PFSK-1 (cell line): Measurements from ENCODE around the gene DCLRE1B.

ENCODE experiments used
- FOXP2 ChIP-seq: optimal IDR thresholded peaks from 2 replicates; pipeline ENCODE3; 2011; ENCODE audit warnings: borderline replicate concordance, control low read depth, inconsistent platforms; ENCODE audit not compliant: insufficient read depth; ENCODE audit errors: extremely low read length, extremely low read depth
- POLR2AphosphoS5 ChIP-seq: IDR thresholded peaks from 2 replicates; pipeline ENCODE4 v1.6.1; 2012; ENCODE audit warnings: low read depth, mild to moderate bottlenecking, control low read depth, low read length, moderate library complexity
- SIN3A ChIP-seq: IDR thresholded peaks from 2 replicates; pipeline ENCODE4 v1.6.1; 2012; ENCODE audit warnings: mild to moderate bottlenecking, low read length, moderate library complexity, borderline replicate concordance; ENCODE audit not compliant: insufficient read depth
- TAF1 ChIP-seq: IDR thresholded peaks from 2 replicates; pipeline ENCODE4 v1.6.1; 2012; ENCODE audit warnings: low read length, control low read depth, borderline replicate concordance; ENCODE audit not compliant: insufficient read depth
- TF ChIP-seq, protein P1 (sequence below), 2 experiments: IDR thresholded peaks; 2 replicates each; pipeline versions ENCODE4 v1.6.1 to v1.8.0; 2011 to 2012; ENCODE audit warnings: low read depth in 2 of 2, low read length in 2 of 2, control low read depth in 1 of 2, inconsistent platforms in 1 of 2, mild to moderate bottlenecking in 1 of 2, moderate library complexity in 1 of 2; ENCODE audit not compliant: insufficient read depth in 1 of 2

The DCLRE1B gene

DNA sequence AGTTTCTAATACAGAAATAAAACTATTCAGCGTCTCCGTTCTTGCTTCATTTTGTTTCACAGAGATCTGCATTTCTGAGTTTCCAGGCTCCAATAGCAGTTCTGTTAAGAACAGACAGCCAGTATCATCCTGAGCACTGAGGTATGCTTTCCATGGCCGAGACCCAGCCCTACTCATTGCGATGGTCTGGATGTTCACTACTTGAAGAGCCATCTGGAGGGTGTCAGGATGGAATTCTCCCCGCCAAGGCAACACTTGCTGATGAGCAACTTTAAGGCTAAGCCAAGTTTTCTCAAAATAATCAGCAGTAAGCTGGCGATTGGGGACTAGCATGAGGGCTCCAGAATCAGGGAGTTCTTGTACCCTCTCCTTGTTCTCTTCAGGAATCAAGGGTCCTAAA lies 10.0 kb upstream of the DCLRE1B start:
- TF ChIP-seq FOXP2 (no peak), POLR2AphosphoS5 (no peak), SIN3A (no peak), TAF1 (no peak)
- TF ChIP-seq, protein P1, sequence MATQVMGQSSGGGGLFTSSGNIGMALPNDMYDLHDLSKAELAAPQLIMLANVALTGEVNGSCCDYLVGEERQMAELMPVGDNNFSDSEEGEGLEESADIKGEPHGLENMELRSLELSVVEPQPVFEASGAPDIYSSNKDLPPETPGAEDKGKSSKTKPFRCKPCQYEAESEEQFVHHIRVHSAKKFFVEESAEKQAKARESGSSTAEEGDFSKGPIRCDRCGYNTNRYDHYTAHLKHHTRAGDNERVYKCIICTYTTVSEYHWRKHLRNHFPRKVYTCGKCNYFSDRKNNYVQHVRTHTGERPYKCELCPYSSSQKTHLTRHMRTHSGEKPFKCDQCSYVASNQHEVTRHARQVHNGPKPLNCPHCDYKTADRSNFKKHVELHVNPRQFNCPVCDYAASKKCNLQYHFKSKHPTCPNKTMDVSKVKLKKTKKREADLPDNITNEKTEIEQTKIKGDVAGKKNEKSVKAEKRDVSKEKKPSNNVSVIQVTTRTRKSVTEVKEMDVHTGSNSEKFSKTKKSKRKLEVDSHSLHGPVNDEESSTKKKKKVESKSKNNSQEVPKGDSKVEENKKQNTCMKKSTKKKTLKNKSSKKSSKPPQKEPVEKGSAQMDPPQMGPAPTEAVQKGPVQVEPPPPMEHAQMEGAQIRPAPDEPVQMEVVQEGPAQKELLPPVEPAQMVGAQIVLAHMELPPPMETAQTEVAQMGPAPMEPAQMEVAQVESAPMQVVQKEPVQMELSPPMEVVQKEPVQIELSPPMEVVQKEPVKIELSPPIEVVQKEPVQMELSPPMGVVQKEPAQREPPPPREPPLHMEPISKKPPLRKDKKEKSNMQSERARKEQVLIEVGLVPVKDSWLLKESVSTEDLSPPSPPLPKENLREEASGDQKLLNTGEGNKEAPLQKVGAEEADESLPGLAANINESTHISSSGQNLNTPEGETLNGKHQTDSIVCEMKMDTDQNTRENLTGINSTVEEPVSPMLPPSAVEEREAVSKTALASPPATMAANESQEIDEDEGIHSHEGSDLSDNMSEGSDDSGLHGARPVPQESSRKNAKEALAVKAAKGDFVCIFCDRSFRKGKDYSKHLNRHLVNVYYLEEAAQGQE (IDR thresholded peaks at IDR 0.05; ENCODE audit: insufficient read depth in 1 of 2, low read depth in 2 of 2, low read length in 2 of 2) = no peak

DNA sequence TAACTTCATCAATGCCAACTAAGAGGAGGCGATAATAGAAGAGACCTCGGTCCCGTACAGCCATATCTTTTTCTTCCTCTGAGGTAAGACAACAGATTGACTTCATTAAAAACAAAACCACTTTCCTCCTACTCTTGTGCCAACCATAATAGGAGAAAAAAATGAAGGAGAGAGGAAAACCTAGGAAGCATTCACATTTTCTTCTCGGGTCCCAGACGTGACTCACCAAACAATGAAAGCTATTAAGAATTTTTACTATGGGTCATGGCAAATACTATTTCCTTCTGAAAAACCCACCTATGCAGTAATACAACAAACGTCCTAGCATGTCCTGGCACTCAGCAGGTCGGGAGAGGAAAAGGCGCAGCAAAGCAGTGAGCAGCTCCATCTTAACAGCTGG lies 9.2 kb upstream of the DCLRE1B start:
- TF ChIP-seq POLR2AphosphoS5 (no peak), FOXP2 (no peak), SIN3A (no peak), TAF1 (no peak)
- TF ChIP-seq, protein P1 (IDR thresholded peaks at IDR 0.05; ENCODE audit: insufficient read depth in 1 of 2, low read depth in 2 of 2, low read length in 2 of 2) = no peak

DNA sequence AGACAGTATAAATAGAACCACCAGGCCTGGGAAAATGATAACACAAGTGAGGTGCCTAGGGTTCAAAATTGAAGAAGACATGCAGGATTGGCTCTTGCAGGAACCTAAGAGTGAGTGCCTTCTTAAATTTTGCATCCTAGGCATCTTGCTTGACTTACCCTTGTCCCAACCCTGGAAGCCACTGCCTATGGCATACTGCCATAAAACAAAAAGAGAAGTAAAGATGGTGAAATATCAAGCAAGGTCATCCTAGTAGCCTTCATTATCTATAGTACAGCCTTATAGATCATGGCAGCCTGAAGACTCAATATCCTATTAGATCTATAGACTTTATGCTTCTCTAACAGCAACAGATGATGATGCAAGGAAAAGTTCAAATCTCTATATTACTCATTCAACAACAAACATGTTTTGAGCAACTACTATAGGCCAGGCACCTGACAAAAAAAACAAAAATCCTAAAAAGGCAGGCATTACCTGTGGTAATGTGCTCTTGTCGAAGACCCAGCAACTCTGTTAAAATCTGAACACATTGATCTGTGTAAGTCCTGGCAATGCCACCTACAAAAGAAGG lies 6.8 kb upstream of the DCLRE1B start:
- no peak for TF ChIP-seq FOXP2

DNA sequence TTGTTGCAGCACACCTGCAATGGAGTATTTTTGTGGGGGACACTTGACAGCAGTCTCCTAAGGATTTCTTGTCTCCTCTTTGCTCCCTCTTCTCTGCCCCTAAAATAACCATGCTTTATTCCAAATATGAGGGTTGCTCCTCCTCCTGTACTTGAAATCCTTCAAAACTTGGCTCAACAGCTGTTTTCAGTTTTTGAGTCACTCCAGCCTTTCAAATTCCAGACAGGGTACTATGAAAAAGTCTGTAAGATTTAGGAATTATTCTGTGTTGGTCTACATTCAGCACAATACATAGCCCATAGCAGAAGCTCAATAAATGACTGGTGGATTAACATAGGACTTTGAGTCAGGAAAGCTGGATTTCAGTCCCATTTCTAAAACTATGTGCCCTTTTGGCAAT lies 6.0 kb upstream of the DCLRE1B start:
- TF ChIP-seq POLR2AphosphoS5 (no peak), TAF1 (no peak), SIN3A (no peak), FOXP2 (no peak)
- TF ChIP-seq, protein P1 (IDR thresholded peaks at IDR 0.05; ENCODE audit: insufficient read depth in 1 of 2, low read depth in 2 of 2, low read length in 2 of 2) = no peak

DNA sequence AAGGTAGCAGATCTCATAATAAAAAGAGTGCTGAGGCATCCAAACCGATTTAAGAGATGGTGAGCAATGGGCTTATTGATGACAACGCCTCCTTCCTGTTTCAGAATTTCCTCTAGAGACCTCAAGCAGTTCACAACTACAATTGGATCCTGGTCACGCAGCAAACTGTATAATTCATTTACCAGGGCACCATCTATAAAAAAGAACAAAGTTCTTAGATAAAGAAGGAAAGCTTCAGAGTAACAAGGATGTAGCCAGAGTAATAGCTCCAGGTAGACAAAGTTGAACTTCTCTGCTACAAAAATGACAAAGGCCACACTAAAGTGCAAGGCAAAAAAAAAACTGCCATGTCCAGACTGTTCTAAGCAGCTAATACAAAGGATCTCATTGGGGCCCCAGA lies 3.9 kb upstream of the DCLRE1B start:
- TF ChIP-seq, protein P1 (IDR thresholded peaks at IDR 0.05; ENCODE audit: insufficient read depth in 1 of 2, low read depth in 2 of 2, low read length in 2 of 2) = no peak
- TF ChIP-seq FOXP2 (no peak), SIN3A (no peak), TAF1 (no peak), POLR2AphosphoS5 (no peak)
